PC-9 (cell line): Measurements from ENCODE around the gene CSF1. TPM values are rescaled to one million over a fixed set of nuclear protein-coding genes. Genes with fewer than 3 reads are reported as not detected.

Source experiments
- BruUV-seq: library from RNA; stranded (reverse); fragments of 400-500 nt; replicated peaks from 2 replicates; lab custom pipeline; 2021; lab: Mats Ljungman, UMichigan
- CTCF ChIA-PET: fragments of 300-600 bp; sonication (Branson Sonifier 250); formaldehyde crosslinking; loops from one replicate; lab custom pipeline; 2022; ENCODE audit warnings: antibody characterized with exemption; lab: Charles Lee
- POLR2A ChIA-PET: fragments of 300-600 bp; sonication (Branson Sonifier 250); formaldehyde crosslinking; loops from one replicate; lab custom pipeline; 2022; ENCODE audit warnings: antibody characterized with exemption; ENCODE audit not compliant: unreplicated experiment; lab: Charles Lee
- DNase-seq, 2 experiments: peaks; one replicate each; pipeline versions ENCODE4 v3.0.0 to v3.0.0-alpha.2; 2015 to 2022; ENCODE audit warnings: mixed read lengths in 1 of 2
- H2AFZ ChIP-seq: fragments of 200-600 bp; sonication (generic); 2 replicates; pipeline ENCODE4 v1.8.1; 2017; ENCODE audit warnings: antibody characterized with exemption
- H3F3A ChIP-seq: fragments of 200-600 bp; sonication (generic); 2 replicates; pipeline ENCODE4 v1.8.1; 2017; ENCODE audit warnings: antibody characterized with exemption, mild to moderate bottlenecking, low read depth; ENCODE audit not compliant: insufficient read depth
- H3K27ac ChIP-seq: fragments of 200-600 bp; sonication (generic); 2 replicates; pipeline ENCODE4 v1.6.1; 2016; ENCODE audit warnings: mixed run types
- H3K27me3 ChIP-seq: fragments of 200-600 bp; sonication (generic); 2 replicates; pipeline ENCODE4 v1.6.1; 2016; ENCODE audit warnings: low read depth, mixed run types; ENCODE audit not compliant: insufficient read depth
- H3K36me3 ChIP-seq: fragments of 200-600 bp; sonication (generic); 2 replicates; pipeline ENCODE4 v1.6.1; 2016; ENCODE audit warnings: low read depth, mixed run types
- H3K4me1 ChIP-seq: fragments of 200-600 bp; sonication (generic); replicated peaks from 2 replicates; pipeline ENCODE4 v1.6.1; 2016; ENCODE audit warnings: mixed run types; ENCODE audit not compliant: insufficient read depth
- H3K4me2 ChIP-seq: fragments of 200-600 bp; sonication (generic); 2 replicates; pipeline ENCODE4 v1.6.1; 2017; ENCODE audit warnings: mixed run types
- H3K4me3 ChIP-seq: fragments of 200-600 bp; sonication (generic); 2 replicates; pipeline ENCODE4 v1.6.1; 2016; ENCODE audit warnings: mixed run types
- H3K79me2 ChIP-seq: fragments of 200-600 bp; sonication (generic); 2 replicates; pipeline ENCODE4 v1.6.1; 2017; ENCODE audit warnings: low read depth, mixed run types
- H3K9me2 ChIP-seq: fragments of 200-600 bp; sonication (generic); 2 replicates; pipeline ENCODE4 v1.8.1; 2017; ENCODE audit warnings: mild to moderate bottlenecking; ENCODE audit not compliant: insufficient read depth
- H3K9me3 ChIP-seq: fragments of 200-600 bp; sonication (generic); 2 replicates; pipeline ENCODE4 v1.8.1; 2016; ENCODE audit warnings: low read depth; ENCODE audit not compliant: insufficient read depth
- H4K20me1 ChIP-seq: fragments of 200-600 bp; sonication (generic); 2 replicates; pipeline ENCODE4 v1.8.1; 2017; ENCODE audit not compliant: insufficient read depth
- EZH2 ChIP-seq: fragments of 200-600 bp; sonication (generic); IDR thresholded peaks from 2 replicates; pipeline ENCODE4 v1.8.0; 2017; ENCODE audit warnings: antibody characterized with exemption, low read depth
- intact Hi-C: fragments of 100-400 bp; cut with micrococcal nuclease; formaldehyde crosslinking; loops from one replicate; pipeline ENCODE4 v1.10.0; 2022; ENCODE audit not compliant: unreplicated experiment
- total RNA-seq: library from RNA; stranded (reverse); gene quantifications from 2 replicates; pipeline ENCODE4 v1.2.3, GENCODE V29; 2021
- TF ChIP-seq, protein P1 (sequence below): fragments of 200-600 bp; sonication (generic); conservative IDR thresholded peaks from 2 replicates; pipeline ENCODE4 v1.6.1; 2017; ENCODE audit warnings: mixed run types, antibody characterized with exemption, mild to moderate bottlenecking, moderate library complexity

CSF1 gene
- total RNA-seq, 1 experiment from 2014 or later = 29.8 TPM

DNA sequence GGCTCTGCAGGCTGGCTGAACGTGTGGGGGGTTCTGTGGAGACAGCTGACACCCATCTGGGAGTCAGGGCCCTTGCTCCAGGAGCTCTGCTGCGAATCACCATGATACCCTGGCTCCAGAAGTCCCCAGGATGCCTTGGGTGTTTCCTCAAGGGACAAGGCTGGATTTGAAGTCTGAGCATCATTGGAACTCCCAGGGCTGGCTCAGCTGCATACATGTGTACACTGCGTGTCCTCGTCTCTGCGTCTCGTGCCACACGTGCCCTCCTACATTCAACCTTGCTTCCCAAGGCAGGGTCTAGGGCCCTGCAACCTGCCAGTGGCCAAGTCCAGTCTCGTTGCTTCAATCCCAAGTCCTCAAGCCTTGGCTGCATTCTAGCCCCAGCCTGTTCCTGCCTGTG, 11.7 kb downstream of the CSF1 start:
- Histone ChIP-seq H2AFZ (no peak overlapping the region), H3K27me3 (no peaks in the 10 kb centered on the region), H3K27ac (no peak overlapping the region), H3K4me2 (no peak overlapping the region), H4K20me1 (no peaks in the 10 kb centered on the region), H3K36me3 (peaks cover 86% of the 10 kb centered on the region), H3F3A (peaks cover 33% of the 10 kb centered on the region; the same call in 1 of the 2 replicates), H3K9me3 (no peaks in the 10 kb centered on the region), H3K79me2 (peaks cover under 1% of the 10 kb centered on the region; the same call in 1 of the 2 replicates), H3K9me2 (no peaks in the 10 kb centered on the region), H3K4me1 (0 out of 2 replicates have a peak, but pooled peaks cover 4% of the 10 kb centered on the region), H3K4me3 (no peak overlapping the region)
- DNase-seq = no peak
- ChIA-PET POLR2A (no interaction called here), CTCF (interaction anchor here (2.5 kb wide), 1 partner anchor 58 kb away, joined by 7 read pairs; no protein-coding TSS in a partner anchor)
- intact Hi-C loops = no loop called here
- TF ChIP-seq, protein P1, sequence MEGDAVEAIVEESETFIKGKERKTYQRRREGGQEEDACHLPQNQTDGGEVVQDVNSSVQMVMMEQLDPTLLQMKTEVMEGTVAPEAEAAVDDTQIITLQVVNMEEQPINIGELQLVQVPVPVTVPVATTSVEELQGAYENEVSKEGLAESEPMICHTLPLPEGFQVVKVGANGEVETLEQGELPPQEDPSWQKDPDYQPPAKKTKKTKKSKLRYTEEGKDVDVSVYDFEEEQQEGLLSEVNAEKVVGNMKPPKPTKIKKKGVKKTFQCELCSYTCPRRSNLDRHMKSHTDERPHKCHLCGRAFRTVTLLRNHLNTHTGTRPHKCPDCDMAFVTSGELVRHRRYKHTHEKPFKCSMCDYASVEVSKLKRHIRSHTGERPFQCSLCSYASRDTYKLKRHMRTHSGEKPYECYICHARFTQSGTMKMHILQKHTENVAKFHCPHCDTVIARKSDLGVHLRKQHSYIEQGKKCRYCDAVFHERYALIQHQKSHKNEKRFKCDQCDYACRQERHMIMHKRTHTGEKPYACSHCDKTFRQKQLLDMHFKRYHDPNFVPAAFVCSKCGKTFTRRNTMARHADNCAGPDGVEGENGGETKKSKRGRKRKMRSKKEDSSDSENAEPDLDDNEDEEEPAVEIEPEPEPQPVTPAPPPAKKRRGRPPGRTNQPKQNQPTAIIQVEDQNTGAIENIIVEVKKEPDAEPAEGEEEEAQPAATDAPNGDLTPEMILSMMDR = no peak
- no peak for TF ChIP-seq EZH2
- no TSS peak for BruUV-seq

DNA sequence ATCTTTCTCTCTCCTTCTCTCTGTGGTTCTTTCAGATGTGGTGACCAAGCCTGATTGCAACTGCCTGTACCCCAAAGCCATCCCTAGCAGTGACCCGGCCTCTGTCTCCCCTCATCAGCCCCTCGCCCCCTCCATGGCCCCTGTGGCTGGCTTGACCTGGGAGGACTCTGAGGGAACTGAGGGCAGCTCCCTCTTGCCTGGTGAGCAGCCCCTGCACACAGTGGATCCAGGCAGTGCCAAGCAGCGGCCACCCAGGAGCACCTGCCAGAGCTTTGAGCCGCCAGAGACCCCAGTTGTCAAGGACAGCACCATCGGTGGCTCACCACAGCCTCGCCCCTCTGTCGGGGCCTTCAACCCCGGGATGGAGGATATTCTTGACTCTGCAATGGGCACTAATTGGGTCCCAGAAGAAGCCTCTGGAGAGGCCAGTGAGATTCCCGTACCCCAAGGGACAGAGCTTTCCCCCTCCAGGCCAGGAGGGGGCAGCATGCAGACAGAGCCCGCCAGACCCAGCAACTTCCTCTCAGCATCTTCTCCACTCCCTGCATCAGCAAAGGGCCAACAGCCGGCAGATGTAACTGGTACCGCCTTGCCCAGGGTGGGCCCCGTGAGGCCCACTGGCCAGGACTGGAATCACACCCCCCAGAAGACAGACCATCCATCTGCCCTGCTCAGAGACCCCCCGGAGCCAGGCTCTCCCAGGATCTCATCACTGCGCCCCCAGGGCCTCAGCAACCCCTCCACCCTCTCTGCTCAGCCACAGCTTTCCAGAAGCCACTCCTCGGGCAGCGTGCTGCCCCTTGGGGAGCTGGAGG, 12.7 kb downstream of the CSF1 start:
- Histone ChIP-seq H3K4me2 (no peak overlapping the region), H3K79me2 (no peaks in the 10 kb centered on the region), H3F3A (peaks cover 34% of the 10 kb centered on the region; the same call in 1 of the 2 replicates), H2AFZ (no peak overlapping the region), H3K4me3 (no peak overlapping the region), H4K20me1 (no peaks in the 10 kb centered on the region), H3K9me3 (no peaks in the 10 kb centered on the region), H3K9me2 (no peaks in the 10 kb centered on the region), H3K36me3 (peaks cover 78% of the 10 kb centered on the region), H3K27me3 (no peaks in the 10 kb centered on the region), H3K27ac (no peak overlapping the region), H3K4me1 (peaks cover 14% of the 10 kb centered on the region; the same call in 1 of the 2 replicates)
- CTCF ChIA-PET = interaction anchor here (0.9 to 2.5 kb wide), 2 partner anchors 26 to 57 kb away, joined by 3 to 7 read pairs; no protein-coding TSS in a partner anchor
- DNase-seq = no peak
- intact Hi-C loops = no loop called here
- no TSS peak for BruUV-seq
- POLR2A ChIA-PET = no interaction called here
- TF ChIP-seq, protein P1 = peak; percentile 74
- TF ChIP-seq EZH2 = no peak

DNA sequence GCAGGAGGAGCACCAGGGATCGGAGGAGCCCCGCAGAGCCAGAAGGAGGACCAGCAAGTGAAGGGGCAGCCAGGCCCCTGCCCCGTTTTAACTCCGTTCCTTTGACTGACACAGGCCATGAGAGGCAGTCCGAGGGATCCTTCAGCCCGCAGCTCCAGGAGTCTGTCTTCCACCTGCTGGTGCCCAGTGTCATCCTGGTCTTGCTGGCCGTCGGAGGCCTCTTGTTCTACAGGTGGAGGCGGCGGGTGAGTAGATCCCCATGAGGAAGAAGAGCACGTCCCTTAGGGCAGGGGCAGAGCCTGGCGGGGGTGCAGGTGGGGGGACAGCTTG, 13.3 kb downstream of the CSF1 start:
- Histone ChIP-seq H3K27me3 (no peaks in the 10 kb centered on the region), H3K36me3 (peaks cover 78% of the 10 kb centered on the region), H3K9me3 (no peaks in the 10 kb centered on the region), H3K79me2 (no peaks in the 10 kb centered on the region), H2AFZ (no peak overlapping the region), H3K27ac (no peak overlapping the region), H3K4me2 (no peak overlapping the region), H3F3A (peaks cover 38% of the 10 kb centered on the region; the same call in 1 of the 2 replicates), H3K4me1 (peaks cover 19% of the 10 kb centered on the region; the same call in 1 of the 2 replicates), H3K9me2 (no peaks in the 10 kb centered on the region), H3K4me3 (no peak overlapping the region), H4K20me1 (no peaks in the 10 kb centered on the region)
- intact Hi-C loops = no loop called here
- POLR2A ChIA-PET = no interaction called here
- no peak for DNase-seq
- no TSS peak for BruUV-seq
- CTCF ChIA-PET = interaction anchor here (0.9 to 2.5 kb wide), 2 partner anchors 25 to 57 kb away, joined by 3 to 7 read pairs; no protein-coding TSS in a partner anchor
- TF ChIP-seq, protein P1 = no peak
- no peak for TF ChIP-seq EZH2
